ENCODE measurements around the gene DNAAF3.

DNA sequence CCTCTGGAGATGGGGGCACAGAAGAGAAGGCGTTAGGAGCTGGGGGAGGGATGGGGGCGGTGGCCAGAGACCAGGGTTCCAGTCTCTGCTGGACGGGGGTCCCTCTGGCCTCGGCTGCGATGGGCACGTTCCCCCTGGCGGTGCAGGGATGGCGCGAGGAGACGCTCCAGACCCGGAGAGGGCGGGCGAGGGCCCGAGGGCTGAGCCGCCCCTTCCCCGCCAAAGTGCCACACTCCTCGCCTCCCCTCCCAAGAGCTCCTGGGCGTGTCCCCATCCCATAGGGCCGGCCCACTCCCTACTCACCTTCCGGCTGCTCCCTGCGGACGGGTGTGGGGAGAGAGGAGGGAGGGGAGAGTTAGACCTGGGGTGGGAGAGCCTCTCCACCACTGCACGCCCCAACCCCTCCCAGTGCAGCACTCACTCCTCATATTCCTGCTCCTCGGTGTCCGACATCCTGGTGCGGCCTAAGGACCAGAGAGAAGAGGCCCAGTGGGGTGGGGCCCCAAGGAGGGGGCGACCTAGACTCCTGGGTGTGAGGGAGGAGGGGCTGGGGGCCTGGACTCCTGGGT lies 19.6 kb downstream of the DNAAF3 start:
- TF ChIP-seq, protein P1, sequence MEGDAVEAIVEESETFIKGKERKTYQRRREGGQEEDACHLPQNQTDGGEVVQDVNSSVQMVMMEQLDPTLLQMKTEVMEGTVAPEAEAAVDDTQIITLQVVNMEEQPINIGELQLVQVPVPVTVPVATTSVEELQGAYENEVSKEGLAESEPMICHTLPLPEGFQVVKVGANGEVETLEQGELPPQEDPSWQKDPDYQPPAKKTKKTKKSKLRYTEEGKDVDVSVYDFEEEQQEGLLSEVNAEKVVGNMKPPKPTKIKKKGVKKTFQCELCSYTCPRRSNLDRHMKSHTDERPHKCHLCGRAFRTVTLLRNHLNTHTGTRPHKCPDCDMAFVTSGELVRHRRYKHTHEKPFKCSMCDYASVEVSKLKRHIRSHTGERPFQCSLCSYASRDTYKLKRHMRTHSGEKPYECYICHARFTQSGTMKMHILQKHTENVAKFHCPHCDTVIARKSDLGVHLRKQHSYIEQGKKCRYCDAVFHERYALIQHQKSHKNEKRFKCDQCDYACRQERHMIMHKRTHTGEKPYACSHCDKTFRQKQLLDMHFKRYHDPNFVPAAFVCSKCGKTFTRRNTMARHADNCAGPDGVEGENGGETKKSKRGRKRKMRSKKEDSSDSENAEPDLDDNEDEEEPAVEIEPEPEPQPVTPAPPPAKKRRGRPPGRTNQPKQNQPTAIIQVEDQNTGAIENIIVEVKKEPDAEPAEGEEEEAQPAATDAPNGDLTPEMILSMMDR (conservative IDR thresholded peaks at IDR 0.05; ENCODE audit: low read length), result no peak
- no peak for TF ChIP-seq EZH2phosphoT487 (IDR thresholded peaks at IDR 0.05; ENCODE audit: borderline replicate concordance)

Data from Loucy (cell line).